K562 (cell line): ENCODE measurements around the gene PDLIM7. TPM values are rescaled to one million over a fixed set of nuclear protein-coding genes. Genes with fewer than 3 reads are reported as not detected.

ENCODE experiments used
- BRD9 ChIP-seq: fragments of 450-650 bp; IDR thresholded peaks from 2 replicates; pipeline ENCODE4 v1.6.1; 2018; ENCODE audit warnings: low read depth; ENCODE audit not compliant: partially characterized antibody
- CREB3L1 ChIP-seq: fragments of 450-650 bp; IDR thresholded peaks from 2 replicates; pipeline ENCODE4 v1.6.1; 2014; ENCODE audit warnings: low read depth, mild to moderate bottlenecking, moderate library complexity, borderline replicate concordance
- EP300 ChIP-seq: IDR thresholded peaks from 2 replicates; pipeline ENCODE4 v1.6.1; 2012; ENCODE audit warnings: low read length, improper control_type of control experiment
- EZH2 ChIP-seq: IDR thresholded peaks from 2 replicates; pipeline ENCODE4 v1.6.1; 2012; ENCODE audit warnings: low read depth, mild to moderate bottlenecking, inconsistent platforms, low read length, borderline replicate concordance
- GMEB1 ChIP-seq: fragments of 250-450 bp; sonication (Bioruptor Pico); IDR thresholded peaks from 2 replicates; pipeline ENCODE4 v1.4.0; 2020; ENCODE audit warnings: mild to moderate bottlenecking
- LCOR ChIP-seq: sonication (generic); formaldehyde crosslinking; IDR thresholded peaks from 2 replicates; pipeline ENCODE4 v1.8.0; 2022; ENCODE audit warnings: mild to moderate bottlenecking, missing genetic modification reagents
- MYNN ChIP-seq, 2 experiments: sonication (generic); formaldehyde crosslinking in 1 of 2; IDR thresholded peaks; 2 replicates each; pipeline versions ENCODE4 v1.5.0 to v1.6.1; 2016 to 2020; ENCODE audit warnings: antibody characterized with exemption in 1 of 2, missing genetic modification reagents in 1 of 2
- PYGO2 ChIP-seq: fragments of 450-650 bp; IDR thresholded peaks from 2 replicates; pipeline ENCODE4 v1.6.1; 2016; ENCODE audit warnings: mild to moderate bottlenecking, missing genetic modification characterization, moderate library complexity, missing compliant biosample characterization
- RBM15 ChIP-seq: fragments of 200-400 bp; formaldehyde crosslinking; IDR thresholded peaks from 2 replicates; pipeline ENCODE4 v1.6.1; 2018; ENCODE audit warnings: mild to moderate bottlenecking, low read length, moderate library complexity; ENCODE audit not compliant: insufficient read depth
- THRA ChIP-seq: fragments of 450-650 bp; IDR thresholded peaks from 2 replicates; pipeline ENCODE4 v1.6.1; 2017; ENCODE audit warnings: mild to moderate bottlenecking, moderate library complexity
- USF2 ChIP-seq: sonication (generic); formaldehyde crosslinking; IDR thresholded peaks from 2 replicates; pipeline ENCODE4 v1.5.0; 2020; ENCODE audit warnings: missing genetic modification reagents
- ZBTB9 ChIP-seq: fragments of 450-650 bp; formaldehyde crosslinking; IDR thresholded peaks from 2 replicates; pipeline ENCODE4 v1.4.0; 2020; ENCODE audit warnings: mild to moderate bottlenecking, moderate library complexity
- ZNF644 ChIP-seq: fragments of 200-800 bp; sonication (Bioruptor generic); IDR thresholded peaks from 2 replicates; pipeline ENCODE4 v1.6.1; 2016; ENCODE audit warnings: low read depth, missing genetic modification characterization, missing compliant biosample characterization
- polyA plus RNA-seq, 8 experiments: library from polyadenylated mRNA; depleted of rRNA in 4 of 8; stranded (reverse) in 5 of 8; unstranded in 3 of 8; fragments of >200 nt; fragmentation: Nextera tagmentation in 2 of 8; fragmentation: Illumina TruSeq in 1 of 8; extraction: Ambion mirVana in 2 of 8; extraction: Trizol in 1 of 8; gene quantifications; 2 replicates each; pipeline versions ENCODE4 v1.2.1 to v1.2.3, GENCODE V29; 2011 to 2014; ENCODE audit warnings: inconsistent platforms in 1 of 8, missing spikeins in 1 of 8
- total RNA-seq, 7 experiments: library from RNA; depleted of rRNA in 6 of 7; stranded (reverse); fragments of >200 nt in 6 of 7; fragmentation: Illumina TruSeq in 2 of 7; extraction: Trizol in 2 of 7; gene quantifications; 2 replicates each; pipeline versions ENCODE4 v1.2.1 to v1.2.3, GENCODE V29; 2011 to 2021; ENCODE audit warnings: low replicate concordance in 1 of 7
- TF ChIP-seq, protein P1 (sequence below): IDR thresholded peaks from 3 replicates; pipeline ENCODE4 v1.6.1; 2011; ENCODE audit warnings: borderline replicate concordance, mild to moderate bottlenecking; ENCODE audit not compliant: insufficient read length, insufficient read depth

The PDLIM7 gene
- total and polyA plus RNA-seq, 9 of the 15 experiments (the other 6 are each of a cell fraction or from before 2014, with no cell fraction given): 2.1 to 124 (median 32.6) TPM

GRCh38 chr5:177496727-177497291, 595 bp downstream of the PDLIM7 start (continued):
- TF ChIP-seq ZBTB9 (CRISPR knock-in tag): no peak
- no peak for TF ChIP-seq EZH2
- no peak; the same call in 1 of the 2 replicates for TF ChIP-seq LCOR (CRISPR knock-in tag)
- TF ChIP-seq BRD9: no peak
- no peak for TF ChIP-seq RBM15
- no peak for TF ChIP-seq THRA
- TF ChIP-seq USF2 (CRISPR knock-in tag): no peak
- TF ChIP-seq, protein P1, sequence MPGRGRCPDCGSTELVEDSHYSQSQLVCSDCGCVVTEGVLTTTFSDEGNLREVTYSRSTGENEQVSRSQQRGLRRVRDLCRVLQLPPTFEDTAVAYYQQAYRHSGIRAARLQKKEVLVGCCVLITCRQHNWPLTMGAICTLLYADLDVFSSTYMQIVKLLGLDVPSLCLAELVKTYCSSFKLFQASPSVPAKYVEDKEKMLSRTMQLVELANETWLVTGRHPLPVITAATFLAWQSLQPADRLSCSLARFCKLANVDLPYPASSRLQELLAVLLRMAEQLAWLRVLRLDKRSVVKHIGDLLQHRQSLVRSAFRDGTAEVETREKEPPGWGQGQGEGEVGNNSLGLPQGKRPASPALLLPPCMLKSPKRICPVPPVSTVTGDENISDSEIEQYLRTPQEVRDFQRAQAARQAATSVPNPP: no peak
- no peak for TF ChIP-seq ZNF644
- no peak for TF ChIP-seq PYGO2
- no peak for TF ChIP-seq GMEB1 (CRISPR knock-in tag)
- no peak; the same call in 1 of the 2 replicates for TF ChIP-seq CREB3L1
- TF ChIP-seq MYNN (IDR thresholded peaks at IDR 0.05): no peak
- no peak for TF ChIP-seq MYNN (CRISPR knock-in tag; IDR thresholded peaks at IDR 0.05)
- 0 out of 2 replicates have a peak, but pooled peaks have one; percentile 15 for TF ChIP-seq EP300
